RCC 7860 (cell line): ENCODE measurements around the gene PTPN5.

Source experiments
- DNase-seq: peaks from one replicate; pipeline ENCODE4 v3.0.0-alpha.2; 2015; ENCODE audit warnings: low spot score
- FAIRE-seq: peaks from 2 replicates; lab custom pipeline; 2012; peaks lifted over from hg19 to GRCh38; lab: Jason Lieb, UNC

The PTPN5 gene

GRCh38 chr11:18773681-18774080 is 17.9 kb downstream of the PTPN5 start:
- FAIRE-seq (no peak), DNase-seq (no peak)

- DNase-seq (no peak), FAIRE-seq (no peak)
Measured at GRCh38 chr11:18773104-18773503, 18.5 kb downstream of the PTPN5 start.

GRCh38 chr11:18772211-18772610 is 19.4 kb downstream of the PTPN5 start:
- DNase-seq (no peak), FAIRE-seq (no peak)

GRCh38 chr11:18771266-18772035 is 20.1 kb downstream of the PTPN5 start:
- FAIRE-seq (no peak), DNase-seq (no peak)

GRCh38 chr11:18770479-18771125 is 21.0 kb downstream of the PTPN5 start:
- DNase-seq (no peak), FAIRE-seq (no peak)

- no peak for FAIRE-seq
- no peak for DNase-seq
Measured at GRCh38 chr11:18769802-18770456, 21.7 kb downstream of the PTPN5 start.

GRCh38 chr11:18768978-18769377 is 22.6 kb downstream of the PTPN5 start:
- FAIRE-seq (no peak), DNase-seq (no peak)

GRCh38 chr11:18768472-18768901 is 23.1 kb downstream of the PTPN5 start:
- no peak for FAIRE-seq
- no peak for DNase-seq

- no peak for FAIRE-seq
- no peak for DNase-seq
Measured at GRCh38 chr11:18766015-18766414, 25.6 kb downstream of the PTPN5 start.

GRCh38 chr11:18765554-18765953 is 26.0 kb downstream of the PTPN5 start:
- no peak for DNase-seq
- no peak for FAIRE-seq

- FAIRE-seq: no peak
- DNase-seq: no peak
Measured at GRCh38 chr11:18761741-18762140, 29.9 kb downstream of the PTPN5 start.

GRCh38 chr11:18761144-18761543 is 30.5 kb downstream of the PTPN5 start:
- no peak for FAIRE-seq
- DNase-seq: no peak

GRCh38 chr11:18757811-18758210 is 33.8 kb downstream of the PTPN5 start:
- no peak for DNase-seq
- FAIRE-seq: no peak

- DNase-seq (no peak), FAIRE-seq (no peak)
Measured at GRCh38 chr11:18756889-18757288, 34.7 kb downstream of the PTPN5 start.

- DNase-seq (peak; percentile 59), FAIRE-seq (peak; percentile 44)
Measured at GRCh38 chr11:18754308-18754707, 37.3 kb downstream of the PTPN5 start.

- DNase-seq (no peak), FAIRE-seq (no peak)
Measured at GRCh38 chr11:18752502-18752901, 39.1 kb downstream of the PTPN5 start.

- DNase-seq: no peak
- FAIRE-seq: no peak
Measured at GRCh38 chr11:18750944-18751343, 40.7 kb downstream of the PTPN5 start.

- peak; percentile 66 for FAIRE-seq
- peak; percentile 60 for DNase-seq
Measured at GRCh38 chr11:18749681-18750319, 41.8 kb downstream of the PTPN5 start.

- no peak for FAIRE-seq
- peak; percentile 18 for DNase-seq
Measured at GRCh38 chr11:18748766-18749365, 42.7 kb downstream of the PTPN5 start.

GRCh38 chr11:18745251-18745650 is 46.3 kb downstream of the PTPN5 start:
- DNase-seq (no peak), FAIRE-seq (no peak)

- DNase-seq: no peak
Measured at GRCh38 chr11:18743900-18744514, 47.6 kb downstream of the PTPN5 start.

More at GRCh38 chr11:18743900-18744514, 47.6 kb downstream of the PTPN5 start:
- no peak for FAIRE-seq
